ENCODE data around the gene IFI35.

- TF ChIP-seq CTCF (IDR thresholded peaks at IDR 0.05) (no peak), EP300 (IDR thresholded peaks at IDR 0.05) (no peak)
Measured at GRCh38 chr17:42999003-42999525, 7.5 kb upstream of the IFI35 start.
